GM12878 (cell line): ENCODE measurements around the gene SLCO4A1. TPM values are rescaled to one million over a fixed set of nuclear protein-coding genes. Genes with fewer than 3 reads are reported as not detected.

Source experiments
- ATAC-seq: fragments of 200-7000 bp; cut with Tn5 transposase; 3 replicates; pipeline ENCODE4 v1.9.1; 2020; ENCODE audit warnings: mild to moderate bottlenecking, moderate library complexity
- BruUV-seq: library from RNA; stranded (reverse); fragments of 400-500 nt; replicated peaks from 2 replicates; lab custom pipeline; 2021; lab: Mats Ljungman, UMichigan
- CTCF ChIA-PET: fragments of 300-600 bp; sonication (Branson Sonifier 250); formaldehyde crosslinking; extraction: SDS; loops from one replicate; lab custom pipeline; 2021; ENCODE audit warnings: inconsistent platforms; lab: Yijun Ruan, JAX
- POLR2A ChIA-PET: fragments of 350-600 bp; formaldehyde crosslinking; extraction: SDS; loops from one replicate; lab custom pipeline; 2021; ENCODE audit warnings: inconsistent platforms; lab: Charles Lee
- RAD21 ChIA-PET: fragments of 300-600 bp; sonication (Branson Sonifier 250); formaldehyde crosslinking; loops from one replicate; lab custom pipeline; 2023; ENCODE audit warnings: antibody characterized with exemption; ENCODE audit not compliant: unreplicated experiment; lab: Charles Lee
- SMC1A ChIA-PET: fragments of 300-600 bp; sonication (Branson Sonifier 250); formaldehyde crosslinking; loops from one replicate; lab custom pipeline; 2023; ENCODE audit not compliant: unreplicated experiment, uncharacterized antibody; lab: Charles Lee
- DNase-seq: peaks from one replicate; pipeline ENCODE4 v3.0.0-alpha.2; 2011; ENCODE audit warnings: low read depth, low spot score
- FAIRE-seq: peaks from 3 replicates; lab custom pipeline; 2011; peaks lifted over from hg19 to GRCh38; lab: Jason Lieb, UNC
- H2AFZ ChIP-seq: 2 replicates; pipeline ENCODE4 v1.6.0; 2011; ENCODE audit warnings: low read depth, low read length, control low read depth; ENCODE audit not compliant: control insufficient read depth
- H3K27ac ChIP-seq: 2 replicates; pipeline ENCODE4 v1.5.1; 2011; ENCODE audit warnings: control low read depth; ENCODE audit not compliant: control insufficient read depth, insufficient read depth
- H3K27me3 ChIP-seq, 2 experiments: replicated peaks in 1 of 2; 2 replicates each; pipeline versions ENCODE4 v1.6.0 to v1.6.1; 2011; ENCODE audit warnings: low read length in 1 of 2; ENCODE audit not compliant: control insufficient read depth in 2 of 2, insufficient read depth in 2 of 2
- H3K36me3 ChIP-seq, 2 experiments: 2 replicates each; pipeline ENCODE4 v1.5.1; 2011; ENCODE audit warnings: low read length in 1 of 2; ENCODE audit not compliant: control insufficient read depth in 2 of 2, insufficient read depth in 2 of 2
- H3K4me1 ChIP-seq: 2 replicates; pipeline ENCODE4 v1.6.1; 2011; ENCODE audit warnings: mild to moderate bottlenecking, low read length, moderate library complexity, mixed read lengths; ENCODE audit not compliant: control insufficient read depth, insufficient read depth
- H3K4me2 ChIP-seq: 2 replicates; pipeline ENCODE4 v1.6.0; 2011; ENCODE audit warnings: control low read depth; ENCODE audit not compliant: control insufficient read depth, insufficient read depth
- H3K4me3 ChIP-seq: fragments of 200-600 bp; sonication (generic); 2 replicates; pipeline ENCODE4 v1.5.1; 2016
- H3K79me2 ChIP-seq: 2 replicates; pipeline ENCODE4 v1.6.0; 2011; ENCODE audit warnings: low read length; ENCODE audit not compliant: control insufficient read depth, insufficient read depth
- H3K9ac ChIP-seq: 2 replicates; pipeline ENCODE4 v1.8.0; 2011; ENCODE audit warnings: low read length, control low read depth, mixed read lengths; ENCODE audit not compliant: control insufficient read depth, insufficient read depth
- H3K9me3 ChIP-seq: replicated peaks from 3 replicates; pipeline ENCODE4 v1.5.1; 2011; ENCODE audit warnings: mild to moderate bottlenecking, low read length; ENCODE audit not compliant: control insufficient read depth, insufficient read depth
- H4K20me1 ChIP-seq: 2 replicates; pipeline ENCODE4 v1.6.0; 2011; ENCODE audit not compliant: control insufficient read depth, insufficient read depth
- BMI1 ChIP-seq: fragments of 450-650 bp; IDR thresholded peaks from 2 replicates; pipeline ENCODE4 v1.6.1; 2016; ENCODE audit warnings: mild to moderate bottlenecking, moderate library complexity, borderline replicate concordance
- EGR1 ChIP-seq, 2 experiments: IDR thresholded peaks; 1 replicate in 1 of 2; 2 replicates in 1 of 2; pipeline ENCODE4 v1.6.1; 2011 to 2012; ENCODE audit warnings: low read depth in 2 of 2, low read length in 2 of 2, borderline replicate concordance in 1 of 2, mild to moderate bottlenecking in 1 of 2, moderate library complexity in 1 of 2
- ETV6 ChIP-seq, 2 experiments: fragments of 450-650 bp in 1 of 2; IDR thresholded peaks in 1 of 2; conservative IDR thresholded peaks in 1 of 2; 2 replicates each; pipeline ENCODE4 v1.6.1; 2014; ENCODE audit warnings: antibody characterized with exemption in 1 of 2, borderline replicate concordance in 1 of 2, low read depth in 1 of 2, mild to moderate bottlenecking in 1 of 2, moderate library complexity in 1 of 2
- IKZF2 ChIP-seq, 2 experiments: fragments of 450-650 bp; IDR thresholded peaks; 2 replicates each; pipeline ENCODE4 v1.6.1; 2017; ENCODE audit warnings: mild to moderate bottlenecking in 2 of 2, moderate library complexity in 2 of 2
- LARP7 ChIP-seq: fragments of 450-650 bp; IDR thresholded peaks from 2 replicates; pipeline ENCODE4 v1.6.1; 2017; ENCODE audit warnings: mild to moderate bottlenecking
- NFYA ChIP-seq: IDR thresholded peaks from 2 replicates; pipeline ENCODE4 v1.6.1; 2011; ENCODE audit warnings: low read depth, mild to moderate bottlenecking, low read length, improper control_type of control experiment, borderline replicate concordance
- POLR2A ChIP-seq: IDR thresholded peaks from 2 replicates; pipeline ENCODE4 v1.6.1; 2011; ENCODE audit warnings: low read depth, mild to moderate bottlenecking, low read length
- RB1 ChIP-seq: fragments of 450-650 bp; formaldehyde crosslinking; IDR thresholded peaks from 2 replicates; pipeline ENCODE4 v1.6.1; 2017; ENCODE audit warnings: mild to moderate bottlenecking, borderline replicate concordance
- RUNX3 ChIP-seq: IDR thresholded peaks from 2 replicates; pipeline ENCODE4 v1.6.1; 2012; ENCODE audit warnings: low read length, inconsistent platforms
- TARDBP ChIP-seq: IDR thresholded peaks from 2 replicates; pipeline ENCODE4 v1.6.1; 2016; ENCODE audit warnings: borderline replicate concordance
- ZNF24 ChIP-seq: fragments of 450-650 bp; IDR thresholded peaks from 2 replicates; pipeline ENCODE4 v1.6.1; 2017; ENCODE audit warnings: antibody characterized with exemption, mild to moderate bottlenecking
- ZNF274 ChIP-seq: IDR thresholded peaks from one replicate; pipeline ENCODE4 v1.8.0; 2011; ENCODE audit not compliant: insufficient read length, insufficient read depth
- ZZZ3 ChIP-seq: IDR thresholded peaks from 2 replicates; pipeline ENCODE4 v1.6.1; 2011; ENCODE audit warnings: low read depth; ENCODE audit not compliant: control insufficient read depth, insufficient read length
- WGBS: methylation state at CpG from one replicate; pipeline ENCODE4 v1.1.6; 2016; ENCODE audit warnings: low lambda C conversion rate; ENCODE audit not compliant: insufficient replicate concordance, insufficient coverage; ENCODE audit errors: missing lambda C conversion rate; 5-methylcytosine and 5-hydroxymethylcytosine counted together
- in situ Hi-C: fragments of 300-500 bp; cut with MboI; formaldehyde crosslinking; loops from 9 replicates; pipeline ENCODE4 v1.14.3; 2018; ENCODE audit warnings: mixed read lengths
- intact Hi-C: fragments of 100-400 bp; cut with micrococcal nuclease; formaldehyde crosslinking; loops from one replicate; pipeline ENCODE4 v1.14.2; 2022; ENCODE audit not compliant: unreplicated experiment
- polyA plus RNA-seq, 11 experiments: library from polyadenylated mRNA; depleted of rRNA in 4 of 11; unstranded in 6 of 11; stranded (reverse) in 5 of 11; fragments of >200 nt; fragmentation: Nextera tagmentation in 4 of 11; fragmentation: Illumina TruSeq in 1 of 11; extraction: Ambion mirVana in 4 of 11; extraction: Trizol in 1 of 11; gene quantifications; 1 replicate in 1 of 11; 2 replicates in 10 of 11; pipeline versions ENCODE4 v1.2.1 to v1.2.3, GENCODE V29; 2011 to 2016; ENCODE audit warnings: inconsistent platforms in 2 of 11, missing spikeins in 2 of 11, low read depth in 1 of 11
- total RNA-seq, 4 experiments: library from RNA; depleted of rRNA in 3 of 4; stranded (reverse); fragments of >200 nt in 3 of 4; fragmentation: Illumina TruSeq in 1 of 4; extraction: Trizol in 1 of 4; gene quantifications; 2 replicates each; pipeline versions ENCODE4 v1.2.1 to v1.2.3, GENCODE V29; 2013 to 2021
- TF ChIP-seq, protein P1 (sequence below): fragments of 450-650 bp; IDR thresholded peaks from 2 replicates; pipeline ENCODE4 v1.6.1; 2017; ENCODE audit warnings: mild to moderate bottlenecking, moderate library complexity
- TF ChIP-seq, protein P2 (sequence below), 3 experiments: IDR thresholded peaks in 2 of 3; conservative IDR thresholded peaks in 1 of 3; 2 replicates each; pipeline ENCODE4 v1.5.1; 2011; ENCODE audit warnings: low read depth in 3 of 3, low read length in 3 of 3, mild to moderate bottlenecking in 3 of 3, control low read depth in 2 of 3, moderate library complexity in 2 of 3, inconsistent platforms in 1 of 3, mixed read lengths in 1 of 3; ENCODE audit not compliant: control insufficient read depth in 2 of 3, insufficient read depth in 1 of 3; ENCODE audit errors: extremely low read depth in 1 of 3
- TF ChIP-seq, protein P3 (sequence below): fragments of 450-650 bp; IDR thresholded peaks from 2 replicates; pipeline ENCODE4 v1.6.1; 2017; ENCODE audit warnings: low read depth, mild to moderate bottlenecking, moderate library complexity

Gene SLCO4A1
- total and polyA plus RNA-seq, 10 of the 15 experiments (the other 5 are each of a cell fraction or from before 2014, with no cell fraction given): 2.1 to 30.7 (median 12.0) TPM

DNA sequence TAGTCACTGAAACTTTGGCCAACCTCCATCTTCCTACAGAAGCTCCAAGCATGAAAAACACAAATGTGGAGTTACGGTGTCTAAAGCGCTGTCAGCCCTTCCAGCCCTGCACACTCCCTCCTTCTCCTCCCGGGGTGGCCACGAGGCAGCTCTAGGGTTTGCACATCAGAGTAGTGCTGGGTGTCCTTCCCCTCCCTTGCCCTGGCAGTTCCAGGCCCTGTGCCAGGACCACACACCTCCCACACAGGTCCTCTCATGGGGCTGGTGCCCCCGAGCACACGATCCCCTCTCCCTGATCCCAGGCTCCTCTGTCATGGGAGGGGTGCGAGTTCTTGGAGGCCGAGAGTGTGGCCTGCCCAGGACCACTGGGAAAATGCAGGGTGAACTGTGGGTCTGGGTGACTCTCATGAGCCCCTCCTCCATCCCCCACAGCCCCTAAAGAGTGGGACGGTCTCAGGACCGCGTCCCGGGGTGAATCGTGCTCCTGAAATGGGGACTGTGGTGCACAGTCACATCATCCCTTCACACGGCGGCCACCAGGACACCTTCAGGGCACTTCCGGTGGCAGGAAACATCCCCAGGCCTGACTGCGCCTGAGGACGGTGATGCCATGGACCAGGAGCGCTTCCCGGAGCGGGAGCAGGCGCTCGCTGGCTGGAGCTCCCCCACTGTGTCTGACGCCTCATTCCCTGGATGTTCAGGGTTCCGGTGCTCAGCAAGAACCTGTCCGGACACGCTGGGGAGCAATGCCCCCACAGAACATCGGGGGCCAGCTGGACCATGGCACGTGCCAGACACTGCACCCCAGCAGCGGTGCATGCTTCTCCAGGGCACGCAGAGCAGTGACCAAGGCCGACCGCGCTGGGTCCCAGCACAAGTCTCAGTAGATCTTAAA lies 42.8 kb upstream of the SLCO4A1 start:
- ChIA-PET SMC1A (interaction anchor here (0.6 kb wide), 1 partner anchor 143 kb away, joined by 3 read pairs; no protein-coding TSS in a partner anchor), RAD21 (no interaction called here), POLR2A (no interaction called here), CTCF (no interaction called here)
- Histone ChIP-seq H3K9me3 (no peaks in the 10 kb centered on the region), H3K9ac (no peak overlapping the region), H3K79me2 (no peaks in the 10 kb centered on the region), H2AFZ (no peak overlapping the region), H4K20me1 (no peaks in the 10 kb centered on the region), H3K27ac (no peak overlapping the region), H3K4me2 (no peak overlapping the region), H3K4me3 (no peak overlapping the region), H3K4me1 (peaks cover 9% of the 10 kb centered on the region), H3K36me3 (no peaks in the 10 kb centered on the region), H3K27me3 (peaks cover 9 to 15% of the 10 kb centered on the region in 2 experiments; a peak in 3 of 4 replicates)
- ATAC-seq: no peak
- 78% methylated on average over 33 of the region's 34 CpGs for WGBS
- BruUV-seq: no TSS peak
- no peak for DNase-seq
- intact Hi-C loops: no loop called here
- in situ Hi-C loops: no loop called here
- no peak for FAIRE-seq
- no peak for TF ChIP-seq NFYA
- TF ChIP-seq BMI1: no peak
- no peak for TF ChIP-seq RUNX3
- TF ChIP-seq, protein P1, sequence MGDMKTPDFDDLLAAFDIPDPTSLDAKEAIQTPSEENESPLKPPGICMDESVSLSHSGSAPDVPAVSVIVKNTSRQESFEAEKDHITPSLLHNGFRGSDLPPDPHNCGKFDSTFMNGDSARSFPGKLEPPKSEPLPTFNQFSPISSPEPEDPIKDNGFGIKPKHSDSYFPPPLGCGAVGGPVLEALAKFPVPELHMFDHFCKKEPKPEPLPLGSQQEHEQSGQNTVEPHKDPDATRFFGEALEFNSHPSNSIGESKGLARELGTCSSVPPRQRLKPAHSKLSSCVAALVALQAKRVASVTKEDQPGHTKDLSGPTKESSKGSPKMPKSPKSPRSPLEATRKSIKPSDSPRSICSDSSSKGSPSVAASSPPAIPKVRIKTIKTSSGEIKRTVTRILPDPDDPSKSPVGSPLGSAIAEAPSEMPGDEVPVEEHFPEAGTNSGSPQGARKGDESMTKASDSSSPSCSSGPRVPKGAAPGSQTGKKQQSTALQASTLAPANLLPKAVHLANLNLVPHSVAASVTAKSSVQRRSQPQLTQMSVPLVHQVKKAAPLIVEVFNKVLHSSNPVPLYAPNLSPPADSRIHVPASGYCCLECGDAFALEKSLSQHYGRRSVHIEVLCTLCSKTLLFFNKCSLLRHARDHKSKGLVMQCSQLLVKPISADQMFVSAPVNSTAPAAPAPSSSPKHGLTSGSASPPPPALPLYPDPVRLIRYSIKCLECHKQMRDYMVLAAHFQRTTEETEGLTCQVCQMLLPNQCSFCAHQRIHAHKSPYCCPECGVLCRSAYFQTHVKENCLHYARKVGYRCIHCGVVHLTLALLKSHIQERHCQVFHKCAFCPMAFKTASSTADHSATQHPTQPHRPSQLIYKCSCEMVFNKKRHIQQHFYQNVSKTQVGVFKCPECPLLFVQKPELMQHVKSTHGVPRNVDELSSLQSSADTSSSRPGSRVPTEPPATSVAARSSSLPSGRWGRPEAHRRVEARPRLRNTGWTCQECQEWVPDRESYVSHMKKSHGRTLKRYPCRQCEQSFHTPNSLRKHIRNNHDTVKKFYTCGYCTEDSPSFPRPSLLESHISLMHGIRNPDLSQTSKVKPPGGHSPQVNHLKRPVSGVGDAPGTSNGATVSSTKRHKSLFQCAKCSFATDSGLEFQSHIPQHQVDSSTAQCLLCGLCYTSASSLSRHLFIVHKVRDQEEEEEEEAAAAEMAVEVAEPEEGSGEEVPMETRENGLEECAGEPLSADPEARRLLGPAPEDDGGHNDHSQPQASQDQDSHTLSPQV: no peak
- no peak for TF ChIP-seq IKZF2 (IDR thresholded peaks at IDR 0.05)
- no peak for TF ChIP-seq LARP7
- TF ChIP-seq POLR2A: no peak
- TF ChIP-seq, protein P2, sequence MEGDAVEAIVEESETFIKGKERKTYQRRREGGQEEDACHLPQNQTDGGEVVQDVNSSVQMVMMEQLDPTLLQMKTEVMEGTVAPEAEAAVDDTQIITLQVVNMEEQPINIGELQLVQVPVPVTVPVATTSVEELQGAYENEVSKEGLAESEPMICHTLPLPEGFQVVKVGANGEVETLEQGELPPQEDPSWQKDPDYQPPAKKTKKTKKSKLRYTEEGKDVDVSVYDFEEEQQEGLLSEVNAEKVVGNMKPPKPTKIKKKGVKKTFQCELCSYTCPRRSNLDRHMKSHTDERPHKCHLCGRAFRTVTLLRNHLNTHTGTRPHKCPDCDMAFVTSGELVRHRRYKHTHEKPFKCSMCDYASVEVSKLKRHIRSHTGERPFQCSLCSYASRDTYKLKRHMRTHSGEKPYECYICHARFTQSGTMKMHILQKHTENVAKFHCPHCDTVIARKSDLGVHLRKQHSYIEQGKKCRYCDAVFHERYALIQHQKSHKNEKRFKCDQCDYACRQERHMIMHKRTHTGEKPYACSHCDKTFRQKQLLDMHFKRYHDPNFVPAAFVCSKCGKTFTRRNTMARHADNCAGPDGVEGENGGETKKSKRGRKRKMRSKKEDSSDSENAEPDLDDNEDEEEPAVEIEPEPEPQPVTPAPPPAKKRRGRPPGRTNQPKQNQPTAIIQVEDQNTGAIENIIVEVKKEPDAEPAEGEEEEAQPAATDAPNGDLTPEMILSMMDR (IDR thresholded peaks at IDR 0.05 in 2 of 3, conservative IDR thresholded peaks at IDR 0.05 in 1 of 3; ENCODE audit: control insufficient read depth in 2 of 3, extremely low read depth in 1 of 3, insufficient read depth in 1 of 3, low read depth in 3 of 3, low read length in 3 of 3): no peak
- TF ChIP-seq ETV6 (conservative IDR thresholded peaks at IDR 0.05 in 1 of 2, IDR thresholded peaks at IDR 0.05 in 1 of 2; ENCODE audit: borderline replicate concordance in 1 of 2, low read depth in 1 of 2): no peak
- TF ChIP-seq EGR1 (IDR thresholded peaks at IDR 0.05; ENCODE audit: borderline replicate concordance in 1 of 2, low read depth in 2 of 2, low read length in 2 of 2): no peak
- TF ChIP-seq ZNF24: no peak
- no peak for TF ChIP-seq RB1
- TF ChIP-seq ZZZ3: no peak
- TF ChIP-seq ZNF274: no peak
- TF ChIP-seq TARDBP: no peak
- TF ChIP-seq, protein P3, sequence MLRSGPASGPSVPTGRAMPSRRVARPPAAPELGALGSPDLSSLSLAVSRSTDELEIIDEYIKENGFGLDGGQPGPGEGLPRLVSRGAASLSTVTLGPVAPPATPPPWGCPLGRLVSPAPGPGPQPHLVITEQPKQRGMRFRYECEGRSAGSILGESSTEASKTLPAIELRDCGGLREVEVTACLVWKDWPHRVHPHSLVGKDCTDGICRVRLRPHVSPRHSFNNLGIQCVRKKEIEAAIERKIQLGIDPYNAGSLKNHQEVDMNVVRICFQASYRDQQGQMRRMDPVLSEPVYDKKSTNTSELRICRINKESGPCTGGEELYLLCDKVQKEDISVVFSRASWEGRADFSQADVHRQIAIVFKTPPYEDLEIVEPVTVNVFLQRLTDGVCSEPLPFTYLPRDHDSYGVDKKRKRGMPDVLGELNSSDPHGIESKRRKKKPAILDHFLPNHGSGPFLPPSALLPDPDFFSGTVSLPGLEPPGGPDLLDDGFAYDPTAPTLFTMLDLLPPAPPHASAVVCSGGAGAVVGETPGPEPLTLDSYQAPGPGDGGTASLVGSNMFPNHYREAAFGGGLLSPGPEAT: no peak
